Common myeloid progenitor, CD34-positive (primary cell): ENCODE data around the gene HERC5.

Source experiments
- CTCF ChIA-PET: fragments of 350-600 bp; sonication (Branson Sonifier 250); formaldehyde crosslinking; loops from one replicate; lab custom pipeline; 2021; ENCODE audit warnings: antibody characterized with exemption; lab: Charles Lee
- POLR2A ChIA-PET: fragments of 350-600 bp; sonication (Branson Sonifier 250); formaldehyde crosslinking; loops from one replicate; lab custom pipeline; 2021; ENCODE audit warnings: antibody characterized with exemption; lab: Charles Lee
- DNase-seq, 3 donors: peaks; one replicate each; pipeline versions ENCODE4 v3.0.0 to v3.0.0-alpha.2; 2013
- H3K27ac ChIP-seq, 2 experiments: 1 replicate in 1 of 2; 2 replicates in 1 of 2; pipeline ENCODE4 v1.7.0; 2013; ENCODE audit warnings: inconsistent platforms in 2 of 2, low read length in 2 of 2, mild to moderate bottlenecking in 2 of 2, low read depth in 1 of 2, moderate library complexity in 1 of 2; ENCODE audit not compliant: severe bottlenecking in 2 of 2, insufficient read depth in 1 of 2, poor library complexity in 1 of 2
- H3K27me3 ChIP-seq, 5 experiments: replicated peaks in 2 of 5; 1 replicate in 3 of 5; 2 replicates in 2 of 5; pipeline versions ENCODE4 v1.6.1 to v1.7.0; 2013; ENCODE audit warnings: low read length in 4 of 5, mild to moderate bottlenecking in 2 of 5, moderate library complexity in 2 of 5, inconsistent platforms in 1 of 5; ENCODE audit not compliant: insufficient read depth in 5 of 5, control insufficient read depth in 4 of 5
- H3K36me3 ChIP-seq, 4 experiments: 1 replicate in 2 of 4; 2 replicates in 2 of 4; pipeline versions ENCODE4 v1.6.1 to v1.7.0; 2013; ENCODE audit warnings: low read length in 3 of 4, control low read depth in 1 of 4, mild to moderate bottlenecking in 1 of 4; ENCODE audit not compliant: control insufficient read depth in 4 of 4, insufficient read depth in 4 of 4
- H3K4me1 ChIP-seq, 4 experiments: 1 replicate in 3 of 4; 2 replicates in 1 of 4; pipeline versions ENCODE4 v1.6.1 to v1.7.1; 2013; ENCODE audit warnings: low read length in 3 of 4, mild to moderate bottlenecking in 3 of 4, control low read depth in 1 of 4, inconsistent platforms in 1 of 4, moderate library complexity in 1 of 4; ENCODE audit not compliant: control insufficient read depth in 4 of 4, insufficient read depth in 4 of 4; ENCODE audit errors: control extremely low read depth in 1 of 4
- H3K4me3 ChIP-seq, 7 experiments: 1 replicate in 4 of 7; 2 replicates in 3 of 7; pipeline versions ENCODE4 v1.5.1 to v1.7.0; 2013; ENCODE audit warnings: mild to moderate bottlenecking in 7 of 7, low read length in 6 of 7, moderate library complexity in 6 of 7, inconsistent platforms in 2 of 7, low read depth in 2 of 7, control low read depth in 1 of 7; ENCODE audit not compliant: insufficient read depth in 4 of 7, control insufficient read depth in 1 of 7; ENCODE audit errors: extremely low read depth in 1 of 7
- H3K9me3 ChIP-seq, 5 experiments: 1 replicate in 4 of 5; 2 replicates in 1 of 5; pipeline versions ENCODE4 v1.6.1 to v1.7.1; 2013; ENCODE audit warnings: low read length in 4 of 5, mild to moderate bottlenecking in 2 of 5, inconsistent platforms in 1 of 5, low read depth in 1 of 5, moderate library complexity in 1 of 5; ENCODE audit not compliant: control insufficient read depth in 4 of 5, insufficient read depth in 2 of 5; ENCODE audit errors: control extremely low read depth in 1 of 5
- WGBS: methylation state at CpG from one replicate; pipeline ENCODE4 v1.1.5; 2013; ENCODE audit not compliant: insufficient coverage; 5-methylcytosine and 5-hydroxymethylcytosine counted together

HERC5 gene

DNA sequence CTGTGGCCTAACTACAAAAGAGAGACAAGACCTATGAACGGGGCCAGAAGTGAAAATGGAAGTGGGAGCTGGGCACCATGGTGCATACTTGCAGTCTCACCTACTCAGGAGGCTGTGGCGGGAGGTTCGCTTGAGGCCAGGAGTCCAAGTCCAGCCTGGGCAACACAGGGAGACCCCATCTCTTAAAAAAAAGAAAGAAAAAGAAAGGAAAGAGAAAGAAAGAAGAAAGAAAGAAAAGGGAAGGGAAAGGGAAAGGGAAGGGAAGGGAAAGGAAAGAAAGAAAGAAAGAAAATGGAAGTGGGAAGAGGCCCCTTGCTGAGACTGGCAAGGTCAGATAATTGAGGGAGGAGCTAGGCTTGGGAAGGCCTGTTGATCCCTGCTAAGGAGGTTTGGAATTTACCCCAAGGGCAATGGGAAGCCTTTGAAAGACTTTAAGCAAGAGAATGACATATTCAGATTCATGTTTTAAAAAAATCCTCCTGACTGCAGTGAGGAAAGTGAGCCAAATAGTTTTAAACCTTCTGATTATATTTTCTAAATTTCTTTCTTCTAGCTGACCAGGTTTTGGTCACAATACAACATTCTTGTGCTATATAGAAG, 17.7 kb upstream of the HERC5 start:
- ChIA-PET CTCF (interaction anchor here (0.6 kb wide), 1 partner anchor 587 kb away, joined by 3 read pairs; no protein-coding TSS in a partner anchor), POLR2A (no interaction called here)
- no peak overlapping the region for H3K4me3 ChIP-seq
- no peaks in the 10 kb centered on the region for H3K4me1 ChIP-seq
- H3K36me3 ChIP-seq, result peaks cover 0 to 30% (median 13%) of the 10 kb centered on the region in 4 experiments
- H3K27me3 ChIP-seq, result no peaks in the 10 kb centered on the region
- H3K27ac ChIP-seq, result no peak overlapping the region
- H3K9me3 ChIP-seq, result peaks cover 0 to 9% (median 3%) of the 10 kb centered on the region in 5 experiments
- 100% methylated on average over 1 of the region's 3 CpGs for WGBS
- DNase-seq, result no peak

DNA sequence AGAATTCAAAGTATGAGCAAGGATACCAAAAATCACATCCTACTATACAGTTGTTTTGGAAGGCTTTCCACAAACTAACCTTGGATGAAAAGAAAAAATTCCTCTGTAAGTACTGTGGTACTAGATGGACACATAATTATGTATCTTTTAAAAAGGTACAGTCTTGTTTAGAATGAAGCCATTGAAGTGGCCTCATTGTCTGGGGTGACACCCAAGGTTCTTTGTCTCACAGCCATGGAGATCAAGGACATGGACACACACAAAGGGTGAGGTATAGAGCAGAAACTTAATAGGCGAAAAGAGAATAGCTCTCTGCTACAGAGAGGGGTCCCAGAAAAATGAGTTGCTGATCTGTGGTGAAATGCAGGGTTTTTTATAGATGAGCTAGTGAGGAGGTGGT, 16.8 kb upstream of the HERC5 start:
- no peak for DNase-seq
- 100% methylated on average over 1 of the region's 1 CpG for WGBS
- Histone ChIP-seq H3K27me3 (no peaks in the 10 kb centered on the region), H3K9me3 (peaks cover 0 to 9% (median 3%) of the 10 kb centered on the region in 5 experiments), H3K27ac (no peak overlapping the region), H3K4me3 (no peak overlapping the region), H3K36me3 (peaks cover 0 to 21% (median 11%) of the 10 kb centered on the region in 4 experiments), H3K4me1 (no peaks in the 10 kb centered on the region)
- ChIA-PET POLR2A (no interaction called here), CTCF (interaction anchor here (1.1 kb wide), 1 partner anchor 12 kb away, joined by 3 read pairs; no protein-coding TSS in a partner anchor)

DNA sequence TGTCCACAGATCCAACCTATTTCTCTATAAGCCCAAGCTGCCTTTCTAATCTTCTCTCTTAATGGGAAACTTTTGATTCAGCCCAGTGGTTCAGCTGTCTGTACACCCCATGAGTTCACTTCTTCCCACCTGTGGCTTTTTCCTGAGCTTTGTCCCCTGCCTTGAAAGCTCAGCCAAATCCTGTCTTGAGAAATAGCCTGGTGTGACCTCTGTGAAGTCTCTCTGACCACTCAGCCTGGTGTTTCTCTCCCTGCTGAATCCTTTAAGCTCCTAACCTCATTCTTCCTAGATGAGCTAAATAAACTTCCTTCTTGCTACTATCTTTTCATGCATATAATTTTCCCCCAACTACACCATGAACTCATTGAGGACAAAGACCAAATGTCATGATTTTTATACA, 15.2 kb upstream of the HERC5 start:
- H3K36me3 ChIP-seq, result peaks cover 0 to 21% (median 10%) of the 10 kb centered on the region in 4 experiments
- CTCF ChIA-PET, result interaction anchor here (1.4 kb wide), 1 partner anchor 14 kb away, joined by 7 read pairs; no protein-coding TSS in a partner anchor
- no peak for DNase-seq
- POLR2A ChIA-PET, result no interaction called here
- no peak overlapping the region for H3K4me3 ChIP-seq
- H3K9me3 ChIP-seq, result peaks cover 0 to 9% (median 3%) of the 10 kb centered on the region in 5 experiments
- no peaks in the 10 kb centered on the region for H3K27me3 ChIP-seq
- H3K27ac ChIP-seq, result no peak overlapping the region
- no peaks in the 10 kb centered on the region for H3K4me1 ChIP-seq

DNA sequence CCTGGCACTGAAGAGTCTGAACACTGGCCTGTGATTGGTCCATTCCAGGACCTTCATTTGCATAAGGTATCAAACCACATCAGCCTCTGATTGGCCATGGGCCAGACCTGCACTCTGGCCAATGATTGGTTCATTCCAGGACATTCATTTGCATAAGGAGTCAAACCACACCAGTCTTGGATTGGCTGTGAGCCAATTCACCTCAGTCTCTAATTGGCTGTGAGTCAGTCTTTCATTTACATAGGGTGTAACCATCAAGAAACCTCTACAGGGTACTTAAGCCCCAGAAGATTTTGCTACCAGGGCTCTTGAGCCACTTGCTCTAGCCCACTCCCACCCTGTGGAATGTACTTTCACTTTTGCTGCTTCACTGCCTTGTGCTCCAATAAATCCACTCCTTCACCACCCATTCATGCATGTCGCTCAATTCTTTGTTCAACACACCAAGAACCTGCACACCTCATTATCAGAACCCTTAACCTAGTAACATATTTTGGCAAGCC, 14.2 kb upstream of the HERC5 start:
- WGBS, result no CpG with 5 or more reads among the region's 1 CpG
- no peak for DNase-seq
- Histone ChIP-seq H3K4me1 (no peaks in the 10 kb centered on the region), H3K27ac (no peak overlapping the region), H3K4me3 (no peak overlapping the region), H3K9me3 (peaks cover 0 to 9% (median 3%) of the 10 kb centered on the region in 5 experiments), H3K27me3 (no peaks in the 10 kb centered on the region), H3K36me3 (peaks cover 0 to 21% (median 10%) of the 10 kb centered on the region in 4 experiments)
- ChIA-PET CTCF (no interaction called here), POLR2A (no interaction called here)

DNA sequence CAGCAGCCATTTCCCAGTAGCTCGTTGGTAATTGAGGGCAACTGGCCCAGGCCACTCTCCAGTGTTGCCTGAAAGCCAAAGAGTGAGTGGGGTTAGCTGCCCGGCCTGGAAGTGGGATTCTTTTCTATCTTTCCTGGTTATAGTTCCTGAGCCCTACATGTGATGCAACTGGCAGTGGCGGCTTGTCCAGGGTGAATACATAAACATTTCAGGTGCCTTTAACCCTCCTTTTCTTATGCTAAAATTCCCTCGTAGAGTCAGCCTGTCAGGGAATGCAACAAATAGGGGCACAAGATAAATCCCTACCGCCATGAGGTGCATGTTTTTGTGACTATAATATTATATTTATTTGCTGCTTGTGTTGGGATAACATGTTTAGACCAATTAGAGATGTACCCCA, 13.4 kb upstream of the HERC5 start:
- DNase-seq, result no peak
- Histone ChIP-seq H3K9me3 (peaks cover 0 to 9% (median 3%) of the 10 kb centered on the region in 5 experiments), H3K4me3 (no peak overlapping the region), H3K36me3 (peaks cover 0 to 21% (median 10%) of the 10 kb centered on the region in 4 experiments), H3K27me3 (no peaks in the 10 kb centered on the region), H3K27ac (no peak overlapping the region), H3K4me1 (no peaks in the 10 kb centered on the region)
- 100% methylated on average over 3 of the region's 5 CpGs for WGBS
- ChIA-PET CTCF (interaction anchor here (0.6 kb wide), 1 partner anchor 68 kb away, joined by 3 read pairs; no protein-coding TSS in a partner anchor), POLR2A (no interaction called here)

DNA sequence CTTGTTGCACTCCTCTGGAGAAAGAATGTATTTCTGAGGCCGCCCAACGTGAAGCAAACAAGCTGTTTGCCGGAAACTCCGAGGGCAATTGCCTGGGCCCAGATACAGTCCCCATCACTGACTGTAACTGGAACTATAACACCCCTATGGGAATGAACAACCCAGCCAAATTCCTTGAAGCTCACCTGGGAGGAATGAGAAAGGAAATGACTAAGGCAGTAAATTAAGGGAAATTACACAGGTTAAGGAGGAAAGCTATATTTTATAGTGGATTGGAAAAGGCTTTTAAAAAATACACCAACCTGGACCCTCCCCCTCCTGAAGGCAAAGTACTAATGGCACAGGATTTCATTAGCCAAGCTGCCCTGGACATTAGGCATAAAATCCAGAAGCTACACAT, 11.7 kb upstream of the HERC5 start:
- Histone ChIP-seq H3K36me3 (peaks cover 0 to 21% (median 9%) of the 10 kb centered on the region in 4 experiments), H3K27ac (no peak overlapping the region), H3K27me3 (no peaks in the 10 kb centered on the region), H3K9me3 (peaks cover 0 to 9% (median 3%) of the 10 kb centered on the region in 5 experiments), H3K4me3 (no peak overlapping the region), H3K4me1 (no peaks in the 10 kb centered on the region)
- ChIA-PET CTCF (interaction anchor here (1.8 to 4.3 kb wide), 2 partner anchors 8 to 11 kb away, joined by 5 to 20 read pairs; partner anchors contain the start of gene HERC5), POLR2A (interaction anchor here (0.6 kb wide), 1 partner anchor 17 kb away, joined by 7 read pairs; no protein-coding TSS in a partner anchor)
- no CpG with 5 or more reads among the region's 4 CpGs for WGBS
- no peak for DNase-seq

DNA sequence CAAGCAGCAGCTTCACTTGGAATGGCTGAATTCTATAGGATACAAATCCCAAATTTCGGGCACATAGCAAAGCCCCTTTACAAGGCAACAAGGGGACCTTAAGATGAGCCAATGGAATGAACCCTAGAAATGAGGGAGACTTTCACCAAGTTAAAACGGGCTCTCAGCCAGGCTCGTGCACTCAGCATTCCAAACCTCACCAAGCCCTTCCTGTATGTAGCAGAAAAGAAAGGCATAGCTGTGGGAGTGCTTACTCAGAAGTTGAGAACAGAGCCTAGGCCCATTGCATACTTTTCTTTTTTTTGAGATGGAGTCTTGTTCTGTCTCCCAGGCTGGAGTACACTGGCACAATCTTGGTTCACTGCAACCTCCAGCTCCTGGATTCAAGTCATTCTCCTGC, 10.8 kb upstream of the HERC5 start:
- no peaks in the 10 kb centered on the region for H3K4me1 ChIP-seq
- peaks cover 0 to 9% (median 3%) of the 10 kb centered on the region in 5 experiments for H3K9me3 ChIP-seq
- no peaks in the 10 kb centered on the region for H3K27me3 ChIP-seq
- POLR2A ChIA-PET, result no interaction called here
- peaks cover 0 to 21% (median 7%) of the 10 kb centered on the region in 4 experiments for H3K36me3 ChIP-seq
- WGBS, result 90% methylated on average over 3 of the region's 3 CpGs
- no peak for DNase-seq
- no peak overlapping the region for H3K4me3 ChIP-seq
- CTCF ChIA-PET, result interaction anchor here (0.6 to 4.3 kb wide), 3 partner anchors 9 to 187 kb away, joined by 4 to 20 read pairs (median 5); partner anchors contain the start of gene HERC5
- H3K27ac ChIP-seq, result no peak overlapping the region
